ENCODE data around the gene MSI2.

DNA sequence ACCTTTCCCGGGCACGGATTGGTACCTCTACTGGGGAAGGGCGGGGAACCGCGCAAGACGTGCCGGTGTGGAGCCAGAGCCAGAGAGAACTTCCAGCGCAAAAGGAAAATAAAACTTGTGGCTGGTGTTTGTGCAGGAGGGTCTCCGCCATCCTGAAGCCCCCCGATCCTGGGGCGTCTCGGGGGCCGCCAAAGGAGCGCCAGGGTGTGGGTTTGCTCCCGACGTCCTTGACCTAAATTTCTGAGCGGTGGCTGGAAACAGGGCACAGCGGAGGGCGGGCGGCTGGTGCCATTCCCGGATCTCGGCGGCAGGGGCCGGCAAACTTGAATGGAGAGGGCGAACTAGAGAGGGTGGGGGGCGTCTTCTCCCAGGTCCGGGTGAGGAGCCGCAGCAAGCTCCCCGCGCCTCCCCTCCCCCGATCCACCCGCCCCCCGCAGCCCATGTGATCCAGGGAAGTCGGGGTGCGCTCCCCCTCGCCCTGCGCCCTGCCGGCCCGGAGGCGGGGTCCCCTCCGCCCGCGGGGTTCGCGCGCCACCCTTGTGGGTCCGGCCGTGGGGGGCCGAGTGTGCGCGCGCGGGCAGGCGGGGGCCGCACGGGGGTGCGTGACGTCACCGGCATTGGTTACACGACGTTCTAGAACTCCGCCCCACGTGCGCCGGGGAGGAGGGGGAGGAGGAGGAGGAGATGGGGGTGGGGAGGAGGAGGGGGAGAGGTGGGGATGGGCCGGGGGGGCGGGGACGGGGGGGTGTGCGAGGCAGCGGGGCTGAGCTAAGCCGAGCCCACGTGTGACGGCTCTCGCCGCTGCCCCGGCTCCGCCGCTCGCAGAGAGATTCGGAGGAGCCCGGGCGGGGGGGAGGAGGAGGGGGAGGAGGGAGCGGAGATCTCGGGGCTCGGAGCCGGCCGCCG, at the start of gene MSI2:
- TF ChIP-seq CTCF (IDR thresholded peaks at IDR 0.05) (no peak), POLR2A (IDR thresholded peaks at IDR 0.05) (no peak)

Data from right lobe of liver (tissue), 4 donors.